SK-MEL-5 (cell line): Measurements from ENCODE around the gene BCL2L13. TPM values are rescaled to one million over a fixed set of nuclear protein-coding genes. Genes with fewer than 3 reads are reported as not detected.

ENCODE experiments used
- DNase-seq: peaks from one replicate; pipeline ENCODE4 v3.0.0-alpha.2; 2016; ENCODE audit warnings: low read depth, low spot score
- in situ Hi-C: cut with HindIII; loops from 2 replicates; pipeline ENCODE4 v1.10.0; 2016; ENCODE audit warnings: low sequenced_read_pairs, high pct_unique_total_duplicates, low pct_unique_long_range_greater_than_20kb
- total RNA-seq: library from RNA; depleted of rRNA; stranded (reverse); fragments of >200 nt; shearing (Covaris generic); gene quantifications from 2 replicates; pipeline ENCODE4 v1.2.3, GENCODE V29; 2014

Gene BCL2L13
- total RNA-seq, 1 experiment from 2014 or later, result 210 TPM

- DNase-seq, result no peak
- in situ Hi-C loops, result no loop called here
Measured at GRCh38 chr22:17767233-17768065, 128.9 kb downstream of the BCL2L13 start.

GRCh38 chr22:17769013-17769715 is 130.6 kb downstream of the BCL2L13 start:
- no peak for DNase-seq
- in situ Hi-C loops, result no loop called here

GRCh38 chr22:17769716-17770082 is 131.1 kb downstream of the BCL2L13 start:
- in situ Hi-C loops, result no loop called here
- no peak for DNase-seq

- no peak for DNase-seq
- in situ Hi-C loops, result no loop called here
Measured at GRCh38 chr22:17770180-17771077, 131.9 kb downstream of the BCL2L13 start.

- in situ Hi-C loops, result no loop called here
- DNase-seq, result no peak
Measured at GRCh38 chr22:17772249-17772957, 133.8 kb downstream of the BCL2L13 start.

GRCh38 chr22:17772958-17773605 is 134.5 kb downstream of the BCL2L13 start:
- in situ Hi-C loops, result no loop called here
- DNase-seq, result no peak

GRCh38 chr22:17773606-17774205 is 135.1 kb downstream of the BCL2L13 start:
- in situ Hi-C loops, result no loop called here
- DNase-seq, result peak; percentile 26

- in situ Hi-C loops, result no loop called here
- DNase-seq, result no peak
Measured at GRCh38 chr22:17774206-17774925, 135.8 kb downstream of the BCL2L13 start, which contains the start of gene BID. BID (minus strand) TSS chr22:17774469; CDS start chr22:17750116, 24,353 bp downstream.

- no peak for DNase-seq
- in situ Hi-C loops, result no loop called here
Measured at GRCh38 chr22:17774926-17775685, 136.5 kb downstream of the BCL2L13 start.

GRCh38 chr22:17775781-17776465 is 137.4 kb downstream of the BCL2L13 start:
- DNase-seq, result no peak
- in situ Hi-C loops, result no loop called here

GRCh38 chr22:17777005-17777716 is 138.6 kb downstream of the BCL2L13 start:
- in situ Hi-C loops, result no loop called here
- DNase-seq, result no peak

- in situ Hi-C loops, result no loop called here
Measured at GRCh38 chr22:17777717-17778044, 139.1 kb downstream of the BCL2L13 start.

GRCh38 chr22:17778412-17778976 is 139.9 kb downstream of the BCL2L13 start:
- in situ Hi-C loops, result no loop called here
- no peak for DNase-seq

More at GRCh38 chr22:17777717-17778044, 139.1 kb downstream of the BCL2L13 start:
- no peak for DNase-seq
